Right cardiac atrium (tissue), 5 donors: ENCODE measurements around the gene IGLL1. TPM values are rescaled to one million over a fixed set of nuclear protein-coding genes. Genes with fewer than 3 reads are reported as not detected.
"Not testable (repeated sequence)": the region's sequence is repeated elsewhere in the genome, so short reads cannot be mapped to it uniquely, and the experiment has no call there.

Experiments used
- ATAC-seq, 2 donors: fragments of 200-7000 bp; cut with Tn5 transposase; one replicate each; pipeline versions ENCODE4 v1.8.0 to v1.9.1; 2020; ENCODE audit warnings: moderate library complexity in 2 of 2, mild to moderate bottlenecking in 1 of 2
- DNase-seq, 3 donors: peaks; one replicate each; pipeline ENCODE4 v3.0.0-alpha.2; 2020
- H3K27ac ChIP-seq: one replicate; pipeline ENCODE4 v1.5.1; 2013; ENCODE audit warnings: mild to moderate bottlenecking, low read length, control low read depth, moderate library complexity
- H3K27me3 ChIP-seq: one replicate; pipeline ENCODE4 v1.6.1; 2013; ENCODE audit not compliant: control insufficient read depth, insufficient read depth
- H3K4me1 ChIP-seq: one replicate; pipeline ENCODE4 v1.6.1; 2013; ENCODE audit warnings: low read length; ENCODE audit not compliant: control insufficient read depth, insufficient read depth
- H3K4me3 ChIP-seq: one replicate; pipeline ENCODE4 v1.5.1; 2013; ENCODE audit warnings: low read length, control low read depth
- H3K9me3 ChIP-seq: one replicate; pipeline ENCODE4 v1.6.1; 2013; ENCODE audit warnings: low read length; ENCODE audit not compliant: control insufficient read depth
- WGBS: extraction: QIAGEN DNeasy Blood & Tissue Kit; methylation state at CpG from one replicate; pipeline ENCODE4 v1.1.7; 2013; 5-methylcytosine and 5-hydroxymethylcytosine counted together
- intact Hi-C, 4 donors: fragments of 100-400 bp; cut with DNase I; formaldehyde crosslinking; loops; one replicate each; pipeline versions ENCODE4 v1.11.0 to v1.14.0; 2022 to 2023
- polyA plus RNA-seq: library from polyadenylated mRNA; stranded (reverse); fragments of 200-250 nt; gene quantifications from one replicate; pipeline ENCODE4 v1.2.3, GENCODE V29; 2013
- total RNA-seq, 4 donors: library from RNA; stranded (reverse); fragmentation: NEBNext Ultra II Directional; extraction: Animal tissue kit (Norgen Biotek cat#: 25700); gene quantifications; one replicate each; pipeline ENCODE4 v1.2.1, GENCODE V29; 2021
- donor health status: healthy with polysubstance abuse.
- donor health status: DM: no; HTN: yes; CAD: no.
- donor health status: DM: no; HTN: no; CAD: no.
- donor health status: DM: no; HTN: yes; CAD: no; lungs with severe emphysema.
- donor health status: DM: yes; HTN: yes; CAD: no.

Gene IGLL1
- total and polyA plus RNA-seq, 5 donors, result not detected

DNA sequence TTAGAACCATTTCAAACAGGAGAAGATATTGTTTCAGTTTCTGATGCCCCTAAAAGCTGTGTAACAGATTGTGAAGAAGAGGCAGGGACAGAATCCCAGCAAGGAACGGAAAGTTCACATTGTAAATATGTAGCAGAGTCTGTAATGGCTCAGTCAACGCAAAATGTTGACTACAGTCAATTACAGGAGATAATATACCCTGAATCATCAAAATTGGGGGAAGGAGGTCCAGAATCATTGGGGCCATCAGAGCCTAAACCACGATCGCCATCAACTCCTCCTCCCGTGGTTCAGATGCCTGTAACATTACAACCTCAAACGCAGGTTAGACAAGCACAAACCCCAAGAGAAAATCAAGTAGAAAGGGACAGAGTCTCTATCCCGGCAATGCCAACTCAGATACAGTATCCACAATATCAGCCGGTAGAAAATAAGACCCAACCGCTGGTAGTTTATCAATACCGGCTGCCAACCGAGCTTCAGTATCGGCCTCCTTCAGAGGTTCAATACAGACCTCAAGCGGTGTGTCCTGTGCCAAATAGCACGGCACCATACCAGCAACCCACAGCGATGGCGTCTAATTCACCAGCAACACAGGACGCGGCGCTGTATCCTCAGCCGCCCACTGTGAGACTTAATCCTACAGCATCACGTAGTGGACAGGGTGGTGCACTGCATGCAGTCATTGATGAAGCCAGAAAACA lies 40.8 kb downstream of the IGLL1 start:
- no peaks in the 10 kb centered on the region for H3K27me3 ChIP-seq
- ATAC-seq (peak; percentile 96 to 97), DNase-seq (peak; percentile 84 to 94 (median 87))
- peaks cover 1% of the 10 kb centered on the region for H3K4me1 ChIP-seq
- peak overlapping the region; percentile 16 for H3K4me3 ChIP-seq
- WGBS, result 22% methylated on average over 21 of the region's 21 CpGs
- intact Hi-C loops, result loop anchor here in 2 of 4 donors (5.0 to 10.0 kb wide), 3 partner anchors 144 to 234 kb away; no protein-coding TSS in a partner anchor
- H3K27ac ChIP-seq, result peak overlapping the region; percentile 12
- H3K9me3 ChIP-seq, result no peaks in the 10 kb centered on the region

GRCh38 chr22:23538696-23539030 lies 41.4 kb downstream of the IGLL1 start:
- H3K27me3 ChIP-seq, H3K4me3 ChIP-seq, H3K27ac ChIP-seq, ATAC-seq, H3K9me3 ChIP-seq, DNase-seq, H3K4me1 ChIP-seq: not testable (repeated sequence)
- intact Hi-C loops, result loop anchor here in 2 of 4 donors (5.0 to 10.0 kb wide), 3 partner anchors 144 to 234 kb away; no protein-coding TSS in a partner anchor
- WGBS, result 71% methylated on average over 6 of the region's 6 CpGs

GRCh38 chr22:23537830-23538695 lies 42.0 kb downstream of the IGLL1 start:
- intact Hi-C loops, result loop anchor here in 2 of 4 donors (5.0 to 10.0 kb wide), 3 partner anchors 143 to 233 kb away; no protein-coding TSS in a partner anchor
- not testable (repeated sequence) for H3K9me3 ChIP-seq, ATAC-seq, H3K4me1 ChIP-seq, H3K27ac ChIP-seq, H3K27me3 ChIP-seq, H3K4me3 ChIP-seq, DNase-seq
- 60% methylated on average over 19 of the region's 19 CpGs for WGBS

DNA sequence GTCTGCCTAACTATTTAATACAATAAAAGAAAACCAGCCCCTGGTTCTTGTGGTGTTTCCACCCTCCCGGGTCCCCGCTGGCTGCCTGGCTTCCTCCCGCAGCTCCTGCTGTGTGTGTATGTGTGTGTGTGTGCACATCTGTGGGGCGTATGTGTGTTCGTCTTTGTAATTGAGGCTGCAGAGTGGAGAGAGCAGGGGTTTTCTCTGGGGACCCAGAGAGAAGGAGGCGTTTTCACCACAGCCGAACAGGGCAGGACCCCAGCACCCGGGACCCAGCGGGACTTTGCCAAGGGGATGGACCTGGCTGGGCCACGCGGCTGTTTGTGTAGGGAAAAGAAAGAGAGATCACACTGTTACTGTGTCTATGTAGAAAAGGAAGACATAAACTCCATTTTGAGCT lies 42.7 kb downstream of the IGLL1 start:
- no peak overlapping the region for H3K4me3 ChIP-seq
- DNase-seq (no peak), ATAC-seq (no peak)
- no peak overlapping the region for H3K27ac ChIP-seq
- H3K4me1 ChIP-seq, result peaks cover 9% of the 10 kb centered on the region
- intact Hi-C loops, result loop anchor here in 2 of 4 donors (5.0 to 10.0 kb wide), 3 partner anchors 143 to 233 kb away; no protein-coding TSS in a partner anchor
- WGBS, result 71% methylated on average over 11 of the region's 11 CpGs
- no peaks in the 10 kb centered on the region for H3K27me3 ChIP-seq
- no peaks in the 10 kb centered on the region for H3K9me3 ChIP-seq

- DNase-seq, result no peak
- ATAC-seq, result no peak
- Histone ChIP-seq H3K9me3 (no peaks in the 10 kb centered on the region), H3K4me3 (no peak overlapping the region), H3K4me1 (peaks cover 9% of the 10 kb centered on the region), H3K27ac (no peak overlapping the region), H3K27me3 (no peaks in the 10 kb centered on the region)
- intact Hi-C loops, result loop anchor here in 2 of 4 donors (5.0 to 10.0 kb wide), 3 partner anchors 142 to 232 kb away; no protein-coding TSS in a partner anchor
- WGBS, result 93% methylated on average over 17 of the region's 17 CpGs
Measured at GRCh38 chr22:23536821-23537345, 43.2 kb downstream of the IGLL1 start.

- DNase-seq, result not testable (repeated sequence)
Measured at GRCh38 chr22:23535790-23536661, 44.1 kb downstream of the IGLL1 start.

DNA sequence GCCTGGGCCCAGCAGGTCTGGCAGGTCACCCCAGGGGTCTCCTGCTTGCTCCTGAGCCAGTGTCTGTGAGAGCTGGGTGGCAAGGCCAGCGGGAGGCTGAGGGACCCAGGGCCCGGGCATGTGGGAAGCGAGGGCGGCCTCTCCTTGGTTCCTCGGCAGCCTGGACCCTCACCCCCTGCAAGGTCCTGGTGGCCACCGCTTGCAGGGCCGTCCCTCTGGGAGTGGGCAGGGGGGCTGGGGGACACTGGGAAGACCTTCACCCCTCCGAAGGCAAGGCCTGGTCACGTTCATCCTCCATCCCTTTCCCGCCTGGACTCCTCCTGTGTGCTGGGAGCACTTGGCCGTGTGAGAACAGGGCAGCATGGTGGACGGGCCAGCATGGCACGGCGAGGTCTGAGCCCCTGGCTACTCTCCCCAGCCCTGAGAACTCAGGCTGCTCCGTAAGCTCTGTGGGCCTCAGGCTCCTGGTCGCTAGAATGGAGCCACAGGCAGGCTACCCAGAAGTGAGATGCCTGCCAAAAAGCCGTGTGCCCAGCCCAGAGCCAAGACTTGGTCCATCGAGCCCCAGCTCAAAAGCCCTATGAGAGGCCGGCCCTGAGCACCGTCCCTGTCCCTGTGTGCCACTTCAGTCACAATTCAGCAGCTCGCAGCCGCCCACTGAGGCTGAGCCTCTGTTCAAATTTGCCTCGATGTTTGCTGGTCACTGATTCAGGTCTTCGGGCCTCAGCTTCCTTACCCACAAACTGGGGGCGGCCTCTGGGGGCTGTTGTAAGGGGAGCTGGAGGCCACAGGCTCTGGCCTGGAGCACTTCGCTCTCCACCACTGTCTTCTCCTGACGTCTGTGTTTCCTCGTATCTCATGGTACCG lies 45.0 kb downstream of the IGLL1 start:
- no peak overlapping the region for H3K27ac ChIP-seq
- peaks cover 9% of the 10 kb centered on the region for H3K4me1 ChIP-seq
- ATAC-seq (no peak), DNase-seq (no peak)
- intact Hi-C loops, result loop anchor here in 2 of 4 donors (5.0 to 10.0 kb wide), 3 partner anchors 140 to 230 kb away; no protein-coding TSS in a partner anchor
- H3K27me3 ChIP-seq, result no peaks in the 10 kb centered on the region
- no peaks in the 10 kb centered on the region for H3K9me3 ChIP-seq
- WGBS, result 96% methylated on average over 29 of the region's 29 CpGs
- no peak overlapping the region for H3K4me3 ChIP-seq

More at GRCh38 chr22:23535790-23536661, 44.1 kb downstream of the IGLL1 start:
- H3K27me3 ChIP-seq, H3K4me1 ChIP-seq, ATAC-seq, H3K4me3 ChIP-seq, H3K9me3 ChIP-seq, H3K27ac ChIP-seq: not testable (repeated sequence)
- WGBS, result 58% methylated on average over 5 of the region's 5 CpGs
- intact Hi-C loops, result loop anchor here in 2 of 4 donors (5.0 to 10.0 kb wide), 3 partner anchors 141 to 231 kb away; no protein-coding TSS in a partner anchor

- Histone ChIP-seq H3K27me3 (no peaks in the 10 kb centered on the region), H3K4me1 (peaks cover 9% of the 10 kb centered on the region), H3K9me3 (no peaks in the 10 kb centered on the region), H3K27ac (peak overlapping the region; percentile 10), H3K4me3 (no peak overlapping the region)
- intact Hi-C loops, result loop anchor here in 1 of 4 donors (10.0 kb wide), 2 partner anchors 140 to 230 kb away; no protein-coding TSS in a partner anchor
- DNase-seq (peak in 2 of 3 donors; percentile 71 to 79), ATAC-seq (peak; percentile 42 to 44)
- 81% methylated on average over 10 of the region's 10 CpGs for WGBS
Measured at GRCh38 chr22:23534201-23534850, 45.8 kb downstream of the IGLL1 start.

- Histone ChIP-seq H3K27ac (peak overlapping the region; percentile 21), H3K4me3 (no peak overlapping the region), H3K9me3 (no peaks in the 10 kb centered on the region), H3K4me1 (peaks cover 9% of the 10 kb centered on the region), H3K27me3 (no peaks in the 10 kb centered on the region)
- ATAC-seq (peak; percentile 48 to 67), DNase-seq (peak in 1 of 3 donors; percentile 56)
- intact Hi-C loops, result loop anchor here in 1 of 4 donors (10.0 kb wide), 2 partner anchors 139 to 229 kb away; no protein-coding TSS in a partner anchor
- 44% methylated on average over 8 of the region's 8 CpGs for WGBS
Measured at GRCh38 chr22:23533771-23534191, 46.3 kb downstream of the IGLL1 start.
